Caco-2 (cell line): ENCODE results near the gene IQSEC1. TPM values are rescaled to one million over a fixed set of nuclear protein-coding genes. Genes with fewer than 3 reads are reported as not detected.

Experiments
- BruUV-seq: library from RNA; stranded (reverse); fragments of 400-500 nt; replicated peaks from 2 replicates; lab custom pipeline; 2021; lab: Mats Ljungman, UMichigan
- CTCF ChIA-PET: fragments of 300-600 bp; sonication (Branson Sonifier 250); formaldehyde crosslinking; loops from one replicate; lab custom pipeline; 2022; ENCODE audit warnings: antibody characterized with exemption; lab: Charles Lee
- POLR2A ChIA-PET: fragments of 300-600 bp; sonication (Branson Sonifier 250); formaldehyde crosslinking; loops from one replicate; lab custom pipeline; 2022; ENCODE audit warnings: antibody characterized with exemption; lab: Charles Lee
- DNase-seq, 2 experiments: peaks; one replicate each; pipeline versions ENCODE4 v3.0.0 to v3.0.0-alpha.2; 2020 to 2022
- H3K27me3 ChIP-seq: replicated peaks from 2 replicates; pipeline ENCODE4 v1.6.0; 2011; ENCODE audit warnings: low read length; ENCODE audit not compliant: control insufficient read depth, insufficient read depth
- H3K36me3 ChIP-seq: 2 replicates; pipeline ENCODE4 v1.5.1; 2011; ENCODE audit warnings: low read length; ENCODE audit not compliant: control insufficient read depth, insufficient read depth
- H3K4me1 ChIP-seq: fragments of 250-450 bp; sonication (Bioruptor Pico); 2 replicates; pipeline ENCODE4 v1.5.1; 2020; ENCODE audit warnings: mild to moderate bottlenecking
- H3K4me3 ChIP-seq: 2 replicates; pipeline ENCODE4 v1.5.1; 2011; ENCODE audit warnings: low read depth, mild to moderate bottlenecking, control low read depth, low read length
- H3K9me3 ChIP-seq: fragments of 250-450 bp; sonication (Bioruptor Pico); 2 replicates; pipeline ENCODE4 v1.5.1; 2020; ENCODE audit warnings: mild to moderate bottlenecking, moderate library complexity
- H3K27ac Mint-ChIP-seq: one replicate; pipeline ENCODE4 v1.8.0; 2022; ENCODE audit warnings: mixed read lengths; ENCODE audit not compliant: unreplicated experiment
- H3K27me3 Mint-ChIP-seq: one replicate; pipeline ENCODE4 v1.8.0; 2022; ENCODE audit warnings: mixed read lengths; ENCODE audit not compliant: insufficient read depth, unreplicated experiment
- H3K36me3 Mint-ChIP-seq: one replicate; pipeline ENCODE4 v1.8.0; 2022; ENCODE audit warnings: mild to moderate bottlenecking, mixed read lengths; ENCODE audit not compliant: insufficient read depth, unreplicated experiment
- H3K4me1 Mint-ChIP-seq: one replicate; pipeline ENCODE4 v1.8.0; 2022; ENCODE audit warnings: low read depth, mixed read lengths; ENCODE audit not compliant: unreplicated experiment
- H3K4me3 Mint-ChIP-seq: one replicate; pipeline ENCODE4 v1.8.0; 2022; ENCODE audit warnings: mild to moderate bottlenecking, moderate library complexity, mixed read lengths; ENCODE audit not compliant: unreplicated experiment
- H3K9me3 Mint-ChIP-seq: one replicate; pipeline ENCODE4 v1.8.0; 2022; ENCODE audit warnings: mixed read lengths; ENCODE audit not compliant: unreplicated experiment
- intact Hi-C: fragments of 100-400 bp; cut with micrococcal nuclease; formaldehyde crosslinking; loops from one replicate; pipeline ENCODE4 v1.10.0; 2022; ENCODE audit not compliant: unreplicated experiment
- total RNA-seq: library from RNA; stranded (reverse); gene quantifications from 2 replicates; pipeline ENCODE4 v1.2.3, GENCODE V29; 2022
- TF ChIP-seq, protein P1 (sequence below), 2 experiments: fragments of 200-600 bp in 1 of 2; IDR thresholded peaks; 1 replicate in 1 of 2; 2 replicates in 1 of 2; pipeline versions ENCODE4 v1.5.1 to v1.8.0; 2011 to 2022; ENCODE audit warnings: antibody characterized with exemption in 1 of 2, control low read depth in 1 of 2, inconsistent platforms in 1 of 2, low read depth in 1 of 2, low read length in 1 of 2, mild to moderate bottlenecking in 1 of 2, moderate library complexity in 1 of 2; ENCODE audit not compliant: insufficient read depth in 1 of 2, severe bottlenecking in 1 of 2, unreplicated experiment in 1 of 2

The IQSEC1 gene
- total RNA-seq, 1 experiment from 2014 or later = 40.0 TPM

DNA sequence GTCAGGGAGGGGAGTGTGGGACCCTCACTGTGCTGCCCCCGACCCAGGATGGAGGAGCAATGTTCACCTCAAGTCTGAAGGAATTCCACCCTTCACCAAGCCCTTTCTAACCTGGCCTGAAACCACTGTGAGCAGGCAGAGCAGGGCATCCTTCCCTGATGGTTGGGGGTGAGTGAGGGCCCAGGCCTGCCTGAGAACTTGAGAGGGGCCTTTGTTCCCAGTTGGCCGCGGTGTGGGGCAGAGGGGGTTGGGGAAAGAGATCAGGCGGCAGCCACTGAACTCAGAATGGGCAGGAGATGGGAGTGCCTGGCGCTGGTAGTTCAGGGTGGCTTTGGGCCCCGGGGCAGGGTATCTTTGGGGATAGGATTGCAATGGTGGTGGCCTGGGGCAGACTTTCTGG, 128.4 kb downstream of the IQSEC1 start:
- BruUV-seq = no TSS peak
- Histone ChIP-seq H3K4me1 (no peaks in the 10 kb centered on the region), H3K27me3 (no peaks in the 10 kb centered on the region), H3K36me3 (peaks cover 2% of the 10 kb centered on the region; the same call in 1 of the 2 replicates), H3K9me3 (no peaks in the 10 kb centered on the region), H3K4me3 (no peak overlapping the region)
- H3K27ac Mint-ChIP-seq = no peak overlapping the region
- no peaks in the 10 kb centered on the region for H3K36me3 Mint-ChIP-seq
- intact Hi-C loops = loop anchor here (5.0 kb wide), 1 partner anchor 37 kb away; no protein-coding TSS in a partner anchor
- H3K4me1 Mint-ChIP-seq = no peaks in the 10 kb centered on the region
- no peaks in the 10 kb centered on the region for H3K9me3 Mint-ChIP-seq
- TF ChIP-seq, protein P1, sequence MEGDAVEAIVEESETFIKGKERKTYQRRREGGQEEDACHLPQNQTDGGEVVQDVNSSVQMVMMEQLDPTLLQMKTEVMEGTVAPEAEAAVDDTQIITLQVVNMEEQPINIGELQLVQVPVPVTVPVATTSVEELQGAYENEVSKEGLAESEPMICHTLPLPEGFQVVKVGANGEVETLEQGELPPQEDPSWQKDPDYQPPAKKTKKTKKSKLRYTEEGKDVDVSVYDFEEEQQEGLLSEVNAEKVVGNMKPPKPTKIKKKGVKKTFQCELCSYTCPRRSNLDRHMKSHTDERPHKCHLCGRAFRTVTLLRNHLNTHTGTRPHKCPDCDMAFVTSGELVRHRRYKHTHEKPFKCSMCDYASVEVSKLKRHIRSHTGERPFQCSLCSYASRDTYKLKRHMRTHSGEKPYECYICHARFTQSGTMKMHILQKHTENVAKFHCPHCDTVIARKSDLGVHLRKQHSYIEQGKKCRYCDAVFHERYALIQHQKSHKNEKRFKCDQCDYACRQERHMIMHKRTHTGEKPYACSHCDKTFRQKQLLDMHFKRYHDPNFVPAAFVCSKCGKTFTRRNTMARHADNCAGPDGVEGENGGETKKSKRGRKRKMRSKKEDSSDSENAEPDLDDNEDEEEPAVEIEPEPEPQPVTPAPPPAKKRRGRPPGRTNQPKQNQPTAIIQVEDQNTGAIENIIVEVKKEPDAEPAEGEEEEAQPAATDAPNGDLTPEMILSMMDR (IDR thresholded peaks at IDR 0.05; ENCODE audit: insufficient read depth in 1 of 2, low read depth in 1 of 2, low read length in 1 of 2, severe bottlenecking in 1 of 2, unreplicated experiment in 1 of 2) = no peak
- no peaks in the 10 kb centered on the region for H3K27me3 Mint-ChIP-seq
- no peak for DNase-seq
- CTCF ChIA-PET = no interaction called here
- POLR2A ChIA-PET = no interaction called here
- no peak overlapping the region for H3K4me3 Mint-ChIP-seq

GRCh38 chr3:12944413-12944812, 128.8 kb downstream of the IQSEC1 start:
- CTCF ChIA-PET = no interaction called here
- H3K4me3 Mint-ChIP-seq = no peak overlapping the region
- no peaks in the 10 kb centered on the region for H3K9me3 ChIP-seq
- H3K9me3 Mint-ChIP-seq = no peaks in the 10 kb centered on the region
- no peaks in the 10 kb centered on the region for H3K27me3 ChIP-seq
- no peak overlapping the region for H3K27ac Mint-ChIP-seq
- no peaks in the 10 kb centered on the region for H3K27me3 Mint-ChIP-seq
- no peaks in the 10 kb centered on the region for H3K36me3 Mint-ChIP-seq
- H3K4me3 ChIP-seq = no peak overlapping the region
- intact Hi-C loops = no loop called here
- H3K4me1 ChIP-seq = no peaks in the 10 kb centered on the region
- H3K36me3 ChIP-seq = peaks cover 2% of the 10 kb centered on the region; the same call in 1 of the 2 replicates
- TF ChIP-seq, protein P1 (IDR thresholded peaks at IDR 0.05; ENCODE audit: insufficient read depth in 1 of 2, low read depth in 1 of 2, low read length in 1 of 2, severe bottlenecking in 1 of 2, unreplicated experiment in 1 of 2) = no peak
- POLR2A ChIA-PET = no interaction called here
- DNase-seq = no peak
- no TSS peak for BruUV-seq
- no peaks in the 10 kb centered on the region for H3K4me1 Mint-ChIP-seq

DNA sequence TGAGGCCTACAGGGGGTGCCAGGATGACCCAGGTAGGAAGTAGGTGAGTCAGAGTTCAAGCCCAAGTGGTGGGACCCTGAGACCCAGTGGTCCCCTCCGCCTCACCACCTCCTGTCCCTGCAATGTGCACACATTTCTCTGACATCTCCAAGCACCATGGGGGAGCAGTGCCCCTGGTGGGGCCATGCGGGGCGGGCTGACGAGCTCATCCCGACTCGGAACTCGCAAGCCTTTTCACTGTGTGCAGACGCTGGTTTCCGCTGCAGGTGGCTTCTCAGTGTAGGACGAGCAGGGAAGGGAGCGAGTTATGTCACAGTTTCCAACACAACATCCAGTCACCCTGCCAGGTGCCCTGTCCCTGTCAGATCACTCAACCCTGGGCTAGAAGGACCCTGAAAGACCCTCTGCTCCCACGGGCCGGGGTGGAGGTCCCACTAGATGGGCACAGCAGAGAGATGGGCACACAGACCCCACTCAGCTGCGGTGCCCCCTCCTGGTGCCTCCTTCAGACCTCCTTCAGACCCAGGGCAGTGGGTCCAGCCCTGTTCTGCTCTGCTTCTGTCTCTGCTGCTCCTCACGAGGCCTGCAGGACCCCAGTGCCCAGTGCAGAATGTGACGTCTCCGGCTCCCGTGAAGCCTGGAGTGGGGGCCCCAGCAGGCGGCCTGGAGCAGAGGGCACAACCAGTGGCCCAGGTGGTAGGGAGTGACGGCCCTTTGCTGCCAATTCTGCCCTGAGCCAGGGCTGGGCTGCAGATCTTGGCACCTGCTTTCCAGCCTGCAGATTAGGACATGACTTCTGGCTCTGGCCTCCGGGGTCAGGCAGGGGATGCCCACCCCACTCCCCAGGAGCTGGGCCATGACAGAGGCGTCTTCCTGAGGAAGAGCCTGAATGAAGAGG, 129.9 kb downstream of the IQSEC1 start:
- Histone ChIP-seq H3K4me1 (no peaks in the 10 kb centered on the region), H3K27me3 (no peaks in the 10 kb centered on the region), H3K9me3 (no peaks in the 10 kb centered on the region), H3K36me3 (peaks cover 3% of the 10 kb centered on the region; the same call in 1 of the 2 replicates), H3K4me3 (no peak overlapping the region)
- H3K4me3 Mint-ChIP-seq = no peak overlapping the region
- no peak overlapping the region for H3K27ac Mint-ChIP-seq
- CTCF ChIA-PET = interaction anchor here (0.5 kb wide), 1 partner anchor 24 kb away, joined by 4 read pairs; no protein-coding TSS in a partner anchor
- no peaks in the 10 kb centered on the region for H3K27me3 Mint-ChIP-seq
- H3K36me3 Mint-ChIP-seq = no peaks in the 10 kb centered on the region
- BruUV-seq = no TSS peak
- POLR2A ChIA-PET = no interaction called here
- TF ChIP-seq, protein P1 (IDR thresholded peaks at IDR 0.05; ENCODE audit: insufficient read depth in 1 of 2, low read depth in 1 of 2, low read length in 1 of 2, severe bottlenecking in 1 of 2, unreplicated experiment in 1 of 2) = no peak
- no peak for DNase-seq
- no peaks in the 10 kb centered on the region for H3K4me1 Mint-ChIP-seq
- intact Hi-C loops = no loop called here
- no peaks in the 10 kb centered on the region for H3K9me3 Mint-ChIP-seq
